Coronary artery (tissue), 2 donors: ENCODE measurements around the gene KCNJ6.

ENCODE experiments used
- DNase-seq: peaks from one replicate; pipeline ENCODE4 v3.0.0-alpha.2; 2017; ENCODE audit warnings: low spot score
- H3K27ac ChIP-seq, 2 donors: fragments of 200-600 bp; sonication (generic); one replicate each; pipeline ENCODE4 v1.5.1; 2016 to 2019
- H3K4me3 ChIP-seq: fragments of 200-600 bp; sonication (generic); 2 replicates; pipeline ENCODE4 v1.5.1; 2016; ENCODE audit warnings: mild to moderate bottlenecking, moderate library complexity
- CTCF ChIP-seq: fragments of 200-600 bp; sonication (generic); IDR thresholded peaks from one replicate; pipeline ENCODE4 v1.5.1; 2019; ENCODE audit warnings: antibody characterized with exemption

The KCNJ6 gene

GRCh38 chr21:37560385-37560784 is 355.9 kb downstream of the KCNJ6 start:
- DNase-seq, result no peak
- TF ChIP-seq CTCF, result no peak
- Histone ChIP-seq H3K27ac (no peak overlapping the region), H3K4me3 (no peak overlapping the region)

- TF ChIP-seq CTCF, result no peak
- Histone ChIP-seq H3K27ac (no peak overlapping the region), H3K4me3 (no peak overlapping the region)
- DNase-seq, result no peak
These were observed 357.5 kb downstream of the KCNJ6 start for GRCh38 chr21:37558676-37559211.
